G401.6 (cell line): ENCODE measurements around the gene NSUN4.

ENCODE experiments used
- FAIRE-seq: peaks from 2 replicates; lab custom pipeline; 2012; peaks lifted over from hg19 to GRCh38; lab: Jason Lieb, UNC

Gene NSUN4

DNA sequence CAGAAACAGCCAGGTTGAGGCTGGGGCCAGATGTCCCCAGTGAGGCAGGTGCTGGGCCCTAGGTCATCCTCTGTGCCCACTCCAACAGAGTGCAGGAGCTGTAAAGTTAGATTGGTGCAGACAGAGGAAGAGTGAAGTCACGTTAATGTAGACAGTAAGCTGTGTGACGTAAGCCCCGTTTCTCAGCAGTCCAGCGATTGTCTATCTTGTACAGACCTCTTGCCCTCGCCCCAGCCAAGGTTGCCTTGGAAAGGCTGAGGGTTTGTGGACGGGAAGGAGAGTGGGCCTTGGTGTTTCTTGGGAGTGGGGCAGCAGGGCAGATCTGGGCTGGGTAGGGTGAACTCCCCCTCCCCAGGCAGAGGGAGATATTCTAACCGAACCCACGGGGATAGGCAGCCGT is 67.0 kb downstream of the NSUN4 start:
- FAIRE-seq = no peak

DNA sequence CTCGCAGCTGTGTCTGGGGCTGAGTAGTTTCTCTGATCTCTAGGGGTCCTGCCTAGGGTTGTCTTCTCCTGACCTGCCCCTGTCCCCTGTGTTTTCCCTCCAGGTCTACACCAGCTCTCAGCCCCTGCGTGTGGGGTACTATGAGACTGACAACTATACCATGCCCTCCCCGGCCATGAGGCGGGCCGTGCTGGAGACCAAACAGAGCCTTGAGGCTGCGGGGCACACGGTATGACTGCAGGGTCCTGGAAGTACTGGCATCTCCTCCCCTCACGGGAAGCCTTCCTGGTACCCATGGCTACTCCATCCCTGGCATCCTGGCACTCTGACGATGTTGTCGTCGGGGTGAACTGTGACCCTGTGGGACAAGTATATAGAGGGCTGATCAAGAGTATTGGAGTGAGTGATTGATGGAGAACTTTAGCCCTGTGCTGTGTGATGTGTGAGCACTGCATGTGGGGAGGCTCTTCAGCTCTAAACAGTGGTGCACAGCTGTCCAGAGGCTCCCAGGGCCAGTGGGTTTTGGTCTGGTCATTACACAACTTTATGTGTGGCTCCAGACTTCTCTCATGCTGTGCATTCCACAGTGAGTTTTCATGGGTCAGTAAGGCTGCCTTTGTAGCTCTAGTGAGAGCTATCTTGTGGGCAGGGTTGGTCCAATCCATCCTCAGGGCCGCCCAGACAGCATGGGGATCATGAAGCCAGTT is 67.9 kb downstream of the NSUN4 start:
- FAIRE-seq = no peak

DNA sequence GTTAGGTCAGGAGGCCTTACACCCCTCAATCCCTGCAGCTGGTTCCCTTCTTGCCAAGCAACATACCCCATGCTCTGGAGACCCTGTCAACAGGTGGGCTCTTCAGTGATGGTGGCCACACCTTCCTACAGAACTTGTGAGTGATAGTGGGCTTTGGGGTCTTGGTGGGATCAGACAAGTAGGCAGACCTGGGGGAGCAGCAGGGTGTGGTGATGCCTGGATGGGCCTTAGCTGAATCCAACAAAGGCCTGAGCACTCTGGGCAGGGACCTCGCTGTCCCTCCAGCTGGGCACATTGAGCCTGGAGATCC is 68.4 kb downstream of the NSUN4 start:
- no peak for FAIRE-seq

DNA sequence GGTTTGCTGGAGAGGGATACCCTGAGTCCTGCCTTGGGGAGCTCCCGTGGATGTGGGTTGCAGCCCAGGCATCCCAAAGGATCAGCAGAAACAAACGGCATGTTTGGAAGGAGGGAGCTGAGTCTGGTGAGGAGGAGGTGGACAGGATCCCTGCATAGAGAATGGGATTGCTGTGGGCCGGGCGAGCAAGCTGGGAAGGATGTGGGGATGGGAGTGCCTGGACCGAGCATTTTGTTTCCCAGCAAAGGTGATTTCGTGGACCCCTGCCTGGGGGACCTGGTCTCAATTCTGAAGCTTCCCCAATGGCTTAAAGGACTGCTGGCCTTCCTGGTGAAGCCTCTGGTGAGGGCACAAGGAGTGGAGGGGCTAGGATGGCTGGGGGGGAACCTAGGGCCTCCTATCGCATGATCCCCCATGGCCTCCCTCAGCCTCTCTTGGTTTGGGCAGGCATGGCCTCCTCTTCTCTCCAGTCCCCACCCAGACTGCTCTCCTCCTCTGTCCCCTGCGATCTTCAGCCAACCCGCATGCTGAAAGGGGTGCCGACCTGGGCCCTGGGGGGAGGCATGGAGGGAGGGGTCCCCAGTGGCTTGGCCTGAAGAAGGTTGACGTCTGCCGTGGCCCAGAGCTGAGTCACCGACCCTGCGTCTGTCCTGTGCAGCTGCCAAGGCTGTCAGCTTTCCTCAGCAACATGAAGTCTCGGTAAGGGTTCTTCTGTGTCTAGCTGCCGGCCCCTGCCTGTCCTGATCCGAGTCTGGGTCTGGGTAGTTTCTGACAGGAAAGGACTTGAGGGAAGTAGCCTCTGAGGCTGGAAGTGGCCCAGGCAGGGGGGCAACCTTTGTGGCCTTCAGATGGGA is 69.8 kb downstream of the NSUN4 start:
- no peak for FAIRE-seq

DNA sequence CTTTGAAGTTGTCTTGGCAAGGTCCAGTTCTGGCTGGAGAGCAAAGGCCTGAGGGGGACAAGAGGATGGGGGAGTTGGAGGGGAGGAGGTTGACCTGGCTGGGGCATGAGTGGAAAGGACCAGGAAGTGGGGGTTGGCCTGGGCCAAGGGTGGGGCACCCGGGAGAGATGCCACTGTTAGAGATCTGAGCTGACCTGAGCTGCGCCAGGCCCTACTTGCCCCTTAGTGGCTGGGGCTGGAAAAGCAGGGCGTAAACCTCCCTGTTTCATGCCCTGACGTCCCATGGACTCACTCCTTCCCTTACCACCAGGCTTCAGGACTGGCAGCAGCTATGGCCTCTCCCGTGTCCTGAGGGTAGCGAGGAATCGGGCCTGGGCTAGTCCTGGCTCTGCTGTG is 70.4 kb downstream of the NSUN4 start:
- FAIRE-seq = no peak
